Adrenal gland (tissue), 12 donors: ENCODE results near the gene AGK. TPM values are rescaled to one million over a fixed set of nuclear protein-coding genes. Genes with fewer than 3 reads are reported as not detected.

ENCODE experiments used
- DNase-seq, 7 donors: peaks; one replicate each; pipeline ENCODE4 v3.0.0-alpha.2; 2019 to 2020
- H3K27ac ChIP-seq, 5 donors: fragments of 200-600 bp; sonication (generic) in 4 of 5; 1 replicate in 3 of 5; 2 replicates in 2 of 5; pipeline versions ENCODE4 v1.5.1 to v1.8.0; 2016 to 2020; ENCODE audit warnings: mild to moderate bottlenecking in 1 of 5
- H3K27me3 ChIP-seq: fragments of 200-600 bp; 2 replicates; pipeline ENCODE4 v1.8.0; 2021
- H3K36me3 ChIP-seq, 2 donors: fragments of 200-600 bp; replicated peaks in 1 of 2; 1 replicate in 1 of 2; 2 replicates in 1 of 2; pipeline versions ENCODE4 v1.5.1 to v1.8.0; 2018 to 2022
- H3K4me1 ChIP-seq, 2 donors: fragments of 200-600 bp; replicated peaks in 1 of 2; 1 replicate in 1 of 2; 2 replicates in 1 of 2; pipeline versions ENCODE4 v1.5.1 to v1.8.0; 2018 to 2021
- H3K4me3 ChIP-seq, 4 donors: fragments of 200-600 bp; sonication (generic) in 3 of 4; one replicate each; pipeline ENCODE4 v1.5.1; 2016 to 2018
- H3K9me3 ChIP-seq, 3 donors: fragments of 200-600 bp; sonication (generic) in 1 of 3; replicated peaks in 1 of 3; 1 replicate in 2 of 3; 2 replicates in 1 of 3; pipeline versions ENCODE4 v1.5.1 to v1.8.0; 2016 to 2021
- POLR2A ChIP-seq, 2 donors: fragments of 450-650 bp; IDR thresholded peaks; one replicate each; pipeline ENCODE4 v1.6.1; 2017; ENCODE audit warnings: antibody characterized with exemption in 2 of 2, mild to moderate bottlenecking in 2 of 2, moderate library complexity in 1 of 2
- WGBS, 4 donors: extraction: QIAGEN DNeasy Blood & Tissue Kit in 2 of 4; methylation state at CpG; one replicate each; pipeline versions ENCODE4 v1.1.5 to v1.1.7; 2013 to 2017; 5-methylcytosine and 5-hydroxymethylcytosine counted together
- intact Hi-C, 2 donors: fragments of 100-400 bp; cut with DNase I; formaldehyde crosslinking; loops; one replicate each; pipeline versions ENCODE4 v1.14.1 to v1.15.0; 2022 to 2023
- polyA plus RNA-seq, 3 donors: library from polyadenylated mRNA; stranded (reverse); fragments of 200-250 nt in 2 of 3; fragments of 350-450 nt in 1 of 3; fragmentation: Illumina TruSeq in 1 of 3; extraction: RNeasy Lipid Tissue Mini Kit (QIAGEN cat#74804) in 1 of 3; gene quantifications; one replicate each; pipeline ENCODE4 v1.2.3, GENCODE V29; 2013 to 2014
- total RNA-seq, 9 donors: library from RNA; depleted of rRNA in 4 of 9; stranded (reverse); fragments of >200 nt in 4 of 9; fragments of 120-200 nt in 1 of 9; fragmentation: NEBNext Ultra II Directional in 1 of 9; extraction: Animal tissue kit (Norgen Biotek cat#: 25700) in 1 of 9; gene quantifications; one replicate each; pipeline versions ENCODE4 v1.1.0 to v1.2.4, GENCODE V29; 2013 to 2023
- TF ChIP-seq, protein P1 (sequence below), 6 experiments: fragments of 450-650 bp in 4 of 6; fragments of 200-600 bp in 2 of 6; sonication (generic) in 1 of 6; IDR thresholded peaks; 1 replicate in 5 of 6; 2 replicates in 1 of 6; pipeline versions ENCODE4 v1.5.1 to v1.8.0; 2016 to 2021; ENCODE audit warnings: antibody characterized with exemption in 6 of 6, mild to moderate bottlenecking in 2 of 6, moderate library complexity in 1 of 6
- donor health status: healthy with polysubstance abuse.
- donor health status: Bipolar disorder and iron deficiency.
- donor health status: DM: yes; HTN: yes; CAD: no.
- donor health status: DM: no; HTN: no; CAD: no.
- donor health status: DM: no; HTN: no; CAD: no.
- donor health status: DM: yes; HTN: yes; CAD: no.

The AGK gene
- total and polyA plus RNA-seq, 12 donors, result 11.1 to 89.9 (median 28.3) TPM

GRCh38 chr7:141567432-141567831 is 16.2 kb downstream of the AGK start:
- 92 to 100% (median 97%) methylated on average over 1 of the region's 1 CpG for WGBS, 4 donors

DNA sequence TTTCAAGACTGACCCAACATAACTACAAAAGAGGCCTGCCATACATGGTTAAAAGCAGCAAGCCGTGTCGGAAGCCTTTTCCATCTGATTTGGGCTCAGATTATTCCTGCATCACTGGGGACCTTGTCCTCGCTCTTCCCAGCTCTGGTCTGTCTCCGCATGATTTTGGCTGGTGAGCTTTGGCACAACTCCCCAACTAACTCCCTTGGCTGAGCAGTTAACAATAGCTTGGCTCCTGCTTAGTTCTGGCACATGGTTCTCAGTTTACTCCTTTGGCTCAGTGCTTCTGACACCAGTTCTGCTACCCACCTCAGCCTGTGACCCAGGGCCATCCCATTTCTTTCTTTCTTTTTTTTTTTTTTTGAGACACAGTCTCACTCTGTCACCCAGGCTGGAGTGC is 17.0 kb downstream of the AGK start:
- intact Hi-C loops, result no loop called here
- DNase-seq, result no peak
- no peak overlapping the region for H3K27ac ChIP-seq
- H3K36me3 ChIP-seq, result peaks cover 0 to 5% of the 10 kb centered on the region in 2 donors
- 93 to 97% (median 94%) methylated on average over 4 of the region's 4 CpGs for WGBS, 4 donors
- no peaks in the 10 kb centered on the region for H3K27me3 ChIP-seq
- H3K4me1 ChIP-seq, result no peaks in the 10 kb centered on the region
- no peak overlapping the region for H3K4me3 ChIP-seq
- TF ChIP-seq, protein P1, sequence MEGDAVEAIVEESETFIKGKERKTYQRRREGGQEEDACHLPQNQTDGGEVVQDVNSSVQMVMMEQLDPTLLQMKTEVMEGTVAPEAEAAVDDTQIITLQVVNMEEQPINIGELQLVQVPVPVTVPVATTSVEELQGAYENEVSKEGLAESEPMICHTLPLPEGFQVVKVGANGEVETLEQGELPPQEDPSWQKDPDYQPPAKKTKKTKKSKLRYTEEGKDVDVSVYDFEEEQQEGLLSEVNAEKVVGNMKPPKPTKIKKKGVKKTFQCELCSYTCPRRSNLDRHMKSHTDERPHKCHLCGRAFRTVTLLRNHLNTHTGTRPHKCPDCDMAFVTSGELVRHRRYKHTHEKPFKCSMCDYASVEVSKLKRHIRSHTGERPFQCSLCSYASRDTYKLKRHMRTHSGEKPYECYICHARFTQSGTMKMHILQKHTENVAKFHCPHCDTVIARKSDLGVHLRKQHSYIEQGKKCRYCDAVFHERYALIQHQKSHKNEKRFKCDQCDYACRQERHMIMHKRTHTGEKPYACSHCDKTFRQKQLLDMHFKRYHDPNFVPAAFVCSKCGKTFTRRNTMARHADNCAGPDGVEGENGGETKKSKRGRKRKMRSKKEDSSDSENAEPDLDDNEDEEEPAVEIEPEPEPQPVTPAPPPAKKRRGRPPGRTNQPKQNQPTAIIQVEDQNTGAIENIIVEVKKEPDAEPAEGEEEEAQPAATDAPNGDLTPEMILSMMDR (IDR thresholded peaks at IDR 0.05), result no peak
- H3K9me3 ChIP-seq, result no peaks in the 10 kb centered on the region

More at GRCh38 chr7:141567432-141567831, 16.2 kb downstream of the AGK start:
- DNase-seq, result no peak
- Histone ChIP-seq H3K9me3 (no peaks in the 10 kb centered on the region), H3K36me3 (peaks cover 0 to 5% of the 10 kb centered on the region in 2 donors), H3K4me1 (no peaks in the 10 kb centered on the region), H3K4me3 (no peak overlapping the region), H3K27ac (no peak overlapping the region), H3K27me3 (no peaks in the 10 kb centered on the region)
- no peak for TF ChIP-seq POLR2A (IDR thresholded peaks at IDR 0.05)
- TF ChIP-seq, protein P1 (IDR thresholded peaks at IDR 0.05), result no peak
- intact Hi-C loops, result no loop called here

DNA sequence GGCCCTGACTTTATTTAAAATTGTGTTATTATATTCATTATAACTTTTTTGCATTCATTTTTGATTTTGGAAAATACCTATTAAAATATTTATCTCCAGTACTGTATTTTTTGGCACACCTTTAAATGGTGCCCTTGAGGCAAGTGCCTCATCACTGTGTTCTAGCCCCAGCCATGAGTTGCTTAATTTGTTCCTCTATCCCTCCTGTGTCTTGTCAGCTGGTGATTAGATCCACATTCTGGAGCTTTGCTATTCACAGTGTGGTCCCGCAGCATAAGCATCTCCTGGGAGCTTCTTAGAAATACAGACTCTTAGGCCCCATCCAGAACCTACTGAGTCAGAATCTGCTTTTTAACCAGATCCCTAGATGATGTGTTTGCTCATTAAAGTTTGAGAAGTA is 19.8 kb downstream of the AGK start:
- 92 to 100% (median 98%) methylated on average over 1 of the region's 1 CpG for WGBS, 4 donors
- TF ChIP-seq POLR2A (IDR thresholded peaks at IDR 0.05), result no peak
- TF ChIP-seq, protein P1 (IDR thresholded peaks at IDR 0.05), result no peak
- H3K36me3 ChIP-seq, result peaks cover 0 to 1% of the 10 kb centered on the region in 2 donors

DNA sequence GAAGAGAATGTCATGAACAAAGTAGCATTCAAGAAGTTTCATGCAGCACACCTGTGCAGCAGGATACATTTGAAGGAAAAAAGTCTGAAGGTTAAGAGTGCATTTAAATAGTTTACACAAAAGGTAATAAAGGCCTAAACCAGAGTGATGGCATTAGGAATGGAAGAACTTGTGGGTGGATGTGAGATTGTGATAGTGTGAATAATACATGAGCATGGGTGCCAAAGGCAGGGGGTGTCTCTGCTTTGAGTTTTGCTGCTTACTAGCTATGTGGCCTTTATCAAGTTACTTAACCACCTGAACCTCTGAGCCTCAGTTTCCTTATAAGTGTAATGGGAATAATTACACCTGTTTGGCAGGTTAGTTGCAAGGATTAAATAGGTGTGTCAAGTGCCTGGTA is 21.0 kb downstream of the AGK start:
- Histone ChIP-seq H3K4me3 (no peak overlapping the region), H3K27me3 (no peaks in the 10 kb centered on the region), H3K36me3 (no peaks in the 10 kb centered on the region), H3K27ac (no peak overlapping the region), H3K4me1 (no peaks in the 10 kb centered on the region), H3K9me3 (no peaks in the 10 kb centered on the region)
- intact Hi-C loops, result no loop called here
- no peak for DNase-seq
- no peak for TF ChIP-seq POLR2A (IDR thresholded peaks at IDR 0.05)
- TF ChIP-seq, protein P1 (IDR thresholded peaks at IDR 0.05), result no peak

More for the DNA sequence above, 19.8 kb downstream of the AGK start:
- no peak for DNase-seq
- Histone ChIP-seq H3K4me1 (no peaks in the 10 kb centered on the region), H3K27me3 (no peaks in the 10 kb centered on the region), H3K4me3 (no peak overlapping the region), H3K27ac (no peak overlapping the region), H3K9me3 (no peaks in the 10 kb centered on the region)
- intact Hi-C loops, result no loop called here
